OCI-LY3 (cell line): ENCODE data around the gene SLAIN1.

ENCODE experiments used
- H2AFZ ChIP-seq: fragments of 200-600, 300-600 bp; shearing (Covaris generic); 2 replicates; pipeline ENCODE4 v1.6.0; 2014; ENCODE audit warnings: antibody characterized with exemption, low read depth, low read length
- H3K27ac ChIP-seq: fragments of 200-600, 300-600 bp; sonication (generic); 2 replicates; pipeline ENCODE4 v1.5.1; 2014; ENCODE audit warnings: mild to moderate bottlenecking, low read length, moderate library complexity, mixed read lengths
- H3K27me3 ChIP-seq: fragments of 200-600, 300-600 bp; sonication (generic); 2 replicates; pipeline ENCODE4 v1.6.1; 2014; ENCODE audit warnings: low read depth, low read length, mixed read lengths
- H3K36me3 ChIP-seq: fragments of 200-600, 300-600 bp; sonication (generic); replicated peaks from 2 replicates; pipeline ENCODE3; 2014; ENCODE audit warnings: low read depth, low read length, mixed read lengths
- H3K4me1 ChIP-seq: fragments of 300-600, 200-600 bp; sonication (generic); 2 replicates; pipeline ENCODE4 v1.6.1; 2014; ENCODE audit warnings: low read length, mixed read lengths
- H3K4me2 ChIP-seq: fragments of 200-600, 300-600 bp; sonication (generic); 2 replicates; pipeline ENCODE4 v1.6.1; 2014; ENCODE audit warnings: low read length, mixed read lengths
- H3K4me3 ChIP-seq: fragments of 300-600, 200-600 bp; sonication (generic); 2 replicates; pipeline ENCODE4 v1.5.1; 2014; ENCODE audit warnings: antibody characterized with exemption, mild to moderate bottlenecking, low read length, moderate library complexity
- H3K79me2 ChIP-seq: fragments of 300-600, 200-600 bp; shearing (Covaris generic); 2 replicates; pipeline ENCODE4 v1.6.1; 2014; ENCODE audit warnings: mild to moderate bottlenecking, low read length, mixed read lengths
- H3K9ac ChIP-seq: fragments of 300-600, 200-600 bp; shearing (Covaris generic); 2 replicates; pipeline ENCODE4 v1.6.0; 2014; ENCODE audit warnings: mild to moderate bottlenecking, low read length, moderate library complexity
- H3K9me3 ChIP-seq: fragments of 200-600, 300-600 bp; shearing (Covaris generic); 2 replicates; pipeline ENCODE4 v1.6.1; 2014; ENCODE audit warnings: low read length, mixed read lengths; ENCODE audit not compliant: insufficient read depth
- H4K20me1 ChIP-seq: fragments of 200-600, 300-600 bp; sonication (generic); 2 replicates; pipeline ENCODE4 v1.6.1; 2016; ENCODE audit warnings: low read length, mixed read lengths; ENCODE audit not compliant: insufficient read depth
- EZH2phosphoT487 ChIP-seq: fragments of 200-600 bp; shearing (Covaris generic); IDR thresholded peaks from 2 replicates; pipeline ENCODE4 v1.6.1; 2018; ENCODE audit warnings: antibody characterized with exemption, mixed run types, low read depth
- TF ChIP-seq, protein P1 (sequence below): fragments of 200-600, 300-600 bp; sonication (generic); IDR thresholded peaks from 2 replicates; pipeline ENCODE4 v1.5.1; 2014; ENCODE audit warnings: antibody characterized with exemption, low read length, low read depth

Gene SLAIN1

DNA sequence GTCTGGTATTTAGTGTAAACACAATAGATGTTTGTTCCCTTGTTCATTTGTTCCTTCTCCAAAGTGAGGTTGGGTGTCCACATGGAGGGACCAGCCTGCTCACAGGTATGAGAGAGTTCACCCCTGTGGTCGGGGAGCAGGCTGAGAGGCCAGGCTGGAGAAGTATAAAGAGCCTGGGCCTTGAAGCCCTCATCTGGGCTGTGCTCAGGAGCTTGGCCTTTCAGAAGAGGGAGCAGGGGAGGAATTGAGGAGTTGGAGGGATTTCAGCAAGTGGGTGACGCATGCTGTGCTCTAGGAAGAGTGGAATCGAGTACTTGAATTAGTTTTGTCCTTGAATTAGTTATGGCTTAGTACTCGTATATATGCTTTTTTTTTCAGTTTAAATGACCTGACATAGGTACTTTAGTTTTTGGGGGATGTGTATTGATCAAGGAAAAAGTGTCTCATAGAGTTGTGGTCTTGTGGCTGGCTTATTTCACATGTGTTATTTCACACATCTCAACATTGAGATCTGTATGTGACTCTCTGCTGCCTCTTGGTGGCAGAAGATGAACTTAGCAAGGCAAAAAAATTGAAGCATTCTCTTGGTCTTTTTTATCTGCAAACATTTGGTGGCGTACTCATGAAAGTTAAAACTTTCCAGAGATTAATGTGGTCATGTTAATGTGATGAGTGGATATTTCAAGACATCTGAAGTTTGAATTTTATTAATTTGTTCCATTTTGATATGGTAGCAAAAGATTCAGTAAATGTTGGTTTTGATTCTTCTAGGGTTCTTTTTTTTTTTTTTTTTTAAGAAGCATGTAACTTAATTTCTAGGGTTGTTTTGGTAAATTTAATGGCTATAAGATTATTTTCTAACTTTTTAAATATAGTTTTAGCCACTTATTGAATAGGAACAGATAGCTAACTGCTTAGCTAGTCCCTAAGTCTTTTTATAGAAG is 54.3 kb downstream of the SLAIN1 start:
- no peak overlapping the region for H3K4me3 ChIP-seq
- H4K20me1 ChIP-seq, result 0 out of 2 replicates have a peak, but pooled peaks cover 3% of the 10 kb centered on the region
- H2AFZ ChIP-seq, result no peak overlapping the region
- no peak overlapping the region for H3K4me2 ChIP-seq
- TF ChIP-seq, protein P1, sequence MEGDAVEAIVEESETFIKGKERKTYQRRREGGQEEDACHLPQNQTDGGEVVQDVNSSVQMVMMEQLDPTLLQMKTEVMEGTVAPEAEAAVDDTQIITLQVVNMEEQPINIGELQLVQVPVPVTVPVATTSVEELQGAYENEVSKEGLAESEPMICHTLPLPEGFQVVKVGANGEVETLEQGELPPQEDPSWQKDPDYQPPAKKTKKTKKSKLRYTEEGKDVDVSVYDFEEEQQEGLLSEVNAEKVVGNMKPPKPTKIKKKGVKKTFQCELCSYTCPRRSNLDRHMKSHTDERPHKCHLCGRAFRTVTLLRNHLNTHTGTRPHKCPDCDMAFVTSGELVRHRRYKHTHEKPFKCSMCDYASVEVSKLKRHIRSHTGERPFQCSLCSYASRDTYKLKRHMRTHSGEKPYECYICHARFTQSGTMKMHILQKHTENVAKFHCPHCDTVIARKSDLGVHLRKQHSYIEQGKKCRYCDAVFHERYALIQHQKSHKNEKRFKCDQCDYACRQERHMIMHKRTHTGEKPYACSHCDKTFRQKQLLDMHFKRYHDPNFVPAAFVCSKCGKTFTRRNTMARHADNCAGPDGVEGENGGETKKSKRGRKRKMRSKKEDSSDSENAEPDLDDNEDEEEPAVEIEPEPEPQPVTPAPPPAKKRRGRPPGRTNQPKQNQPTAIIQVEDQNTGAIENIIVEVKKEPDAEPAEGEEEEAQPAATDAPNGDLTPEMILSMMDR, result peak; percentile 97
- TF ChIP-seq EZH2phosphoT487, result no peak
- no peaks in the 10 kb centered on the region for H3K4me1 ChIP-seq
- no peaks in the 10 kb centered on the region for H3K79me2 ChIP-seq
- H3K36me3 ChIP-seq, result peaks cover 16% of the 10 kb centered on the region
- no peaks in the 10 kb centered on the region for H3K9me3 ChIP-seq
- H3K9ac ChIP-seq, result no peak overlapping the region
- no peaks in the 10 kb centered on the region for H3K27me3 ChIP-seq
- H3K27ac ChIP-seq, result no peak overlapping the region

- Histone ChIP-seq H3K9me3 (no peaks in the 10 kb centered on the region), H3K4me1 (no peaks in the 10 kb centered on the region), H3K4me3 (no peak overlapping the region), H3K27me3 (no peaks in the 10 kb centered on the region), H3K79me2 (no peaks in the 10 kb centered on the region), H3K9ac (no peak overlapping the region), H2AFZ (no peak overlapping the region), H3K36me3 (peaks cover 12% of the 10 kb centered on the region), H4K20me1 (0 out of 2 replicates have a peak, but pooled peaks cover 3% of the 10 kb centered on the region), H3K4me2 (no peak overlapping the region), H3K27ac (no peak overlapping the region)
- TF ChIP-seq EZH2phosphoT487, result no peak
- TF ChIP-seq, protein P1, result no peak
These were observed 55.1 kb downstream of the SLAIN1 start for GRCh38 chr13:77752512-77753069.

- Histone ChIP-seq H4K20me1 (no peaks in the 10 kb centered on the region), H3K36me3 (peaks cover 32% of the 10 kb centered on the region), H3K4me2 (no peak overlapping the region), H3K79me2 (no peaks in the 10 kb centered on the region), H3K9ac (no peak overlapping the region), H3K9me3 (no peaks in the 10 kb centered on the region), H2AFZ (no peak overlapping the region), H3K4me1 (no peaks in the 10 kb centered on the region), H3K4me3 (no peak overlapping the region), H3K27ac (no peak overlapping the region), H3K27me3 (no peaks in the 10 kb centered on the region)
- no peak for TF ChIP-seq EZH2phosphoT487
- TF ChIP-seq, protein P1, result no peak
These were observed 63.4 kb downstream of the SLAIN1 start for GRCh38 chr13:77760893-77761292.

DNA sequence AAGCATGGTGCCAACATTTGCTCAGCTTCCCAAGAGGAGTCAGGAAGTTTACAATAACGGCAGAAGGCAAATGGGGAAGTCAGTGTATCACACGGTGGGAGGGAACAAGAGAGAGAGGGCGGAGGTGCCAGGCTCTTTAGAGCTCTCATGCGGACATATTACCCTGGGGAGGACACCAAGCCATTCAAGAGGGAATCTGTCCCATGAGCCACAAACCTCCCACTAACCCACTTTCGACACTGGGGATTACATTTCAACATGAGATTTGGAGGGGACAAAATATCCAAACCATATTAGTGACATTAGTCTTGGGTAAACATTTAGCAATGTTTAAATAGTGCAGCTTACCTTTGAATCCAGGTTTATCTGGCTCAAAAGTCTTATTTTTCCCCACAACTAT is 69.9 kb downstream of the SLAIN1 start:
- no peak overlapping the region for H3K27ac ChIP-seq
- H2AFZ ChIP-seq, result no peak overlapping the region
- H3K27me3 ChIP-seq, result no peaks in the 10 kb centered on the region
- H3K9ac ChIP-seq, result no peak overlapping the region
- H3K4me3 ChIP-seq, result no peak overlapping the region
- H3K79me2 ChIP-seq, result no peaks in the 10 kb centered on the region
- no peak for TF ChIP-seq EZH2phosphoT487
- TF ChIP-seq, protein P1, result no peak
- H3K4me2 ChIP-seq, result no peak overlapping the region
- peaks cover 38% of the 10 kb centered on the region for H3K36me3 ChIP-seq
- H4K20me1 ChIP-seq, result no peaks in the 10 kb centered on the region
- no peaks in the 10 kb centered on the region for H3K4me1 ChIP-seq
- no peaks in the 10 kb centered on the region for H3K9me3 ChIP-seq
